ENCODE data around the gene STXBP5.

DNA sequence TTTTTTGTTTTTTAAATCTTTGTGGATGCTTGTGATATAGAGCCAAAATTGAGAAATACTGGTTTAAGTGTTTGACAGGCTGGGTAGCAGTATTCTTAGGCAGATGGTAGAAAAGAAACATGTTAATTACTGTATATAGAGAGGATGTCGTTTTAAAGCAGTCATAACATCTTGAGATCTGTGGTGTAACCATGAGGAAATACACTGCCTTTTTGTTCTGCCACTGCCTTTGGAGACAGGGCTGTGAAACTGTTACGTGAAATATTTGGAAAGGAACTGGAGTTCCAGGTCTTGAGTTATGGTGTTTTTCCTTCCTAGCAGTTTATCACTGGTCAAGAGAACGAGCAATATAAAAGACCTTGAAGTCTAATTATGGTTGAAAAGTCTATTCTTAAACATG lies 19.5 kb downstream of the STXBP5 start:
- TF ChIP-seq, protein P1, sequence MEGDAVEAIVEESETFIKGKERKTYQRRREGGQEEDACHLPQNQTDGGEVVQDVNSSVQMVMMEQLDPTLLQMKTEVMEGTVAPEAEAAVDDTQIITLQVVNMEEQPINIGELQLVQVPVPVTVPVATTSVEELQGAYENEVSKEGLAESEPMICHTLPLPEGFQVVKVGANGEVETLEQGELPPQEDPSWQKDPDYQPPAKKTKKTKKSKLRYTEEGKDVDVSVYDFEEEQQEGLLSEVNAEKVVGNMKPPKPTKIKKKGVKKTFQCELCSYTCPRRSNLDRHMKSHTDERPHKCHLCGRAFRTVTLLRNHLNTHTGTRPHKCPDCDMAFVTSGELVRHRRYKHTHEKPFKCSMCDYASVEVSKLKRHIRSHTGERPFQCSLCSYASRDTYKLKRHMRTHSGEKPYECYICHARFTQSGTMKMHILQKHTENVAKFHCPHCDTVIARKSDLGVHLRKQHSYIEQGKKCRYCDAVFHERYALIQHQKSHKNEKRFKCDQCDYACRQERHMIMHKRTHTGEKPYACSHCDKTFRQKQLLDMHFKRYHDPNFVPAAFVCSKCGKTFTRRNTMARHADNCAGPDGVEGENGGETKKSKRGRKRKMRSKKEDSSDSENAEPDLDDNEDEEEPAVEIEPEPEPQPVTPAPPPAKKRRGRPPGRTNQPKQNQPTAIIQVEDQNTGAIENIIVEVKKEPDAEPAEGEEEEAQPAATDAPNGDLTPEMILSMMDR (IDR thresholded peaks at IDR 0.05) = no peak
- no peak for TF ChIP-seq POLR2A (IDR thresholded peaks at IDR 0.05)

All from lower leg skin (tissue), 3 donors.